AG09309 (cell line): ENCODE measurements around the gene KIF25.

Source experiments
- DNase-seq: peaks from one replicate; pipeline ENCODE4 v3.0.0-alpha.2; 2010; ENCODE audit warnings: low read depth
- H3K4me3 ChIP-seq: 2 replicates; pipeline ENCODE4 v1.5.1; 2011; ENCODE audit warnings: mild to moderate bottlenecking, low read depth, low read length, moderate library complexity; ENCODE audit not compliant: control insufficient read depth
- CTCF ChIP-seq: IDR thresholded peaks from 2 replicates; pipeline ENCODE4 v1.5.1; 2011; ENCODE audit warnings: mild to moderate bottlenecking, low read depth, low read length, inconsistent platforms; ENCODE audit not compliant: insufficient read depth, control insufficient read depth; ENCODE audit errors: missing control alignments

KIF25 gene

DNA sequence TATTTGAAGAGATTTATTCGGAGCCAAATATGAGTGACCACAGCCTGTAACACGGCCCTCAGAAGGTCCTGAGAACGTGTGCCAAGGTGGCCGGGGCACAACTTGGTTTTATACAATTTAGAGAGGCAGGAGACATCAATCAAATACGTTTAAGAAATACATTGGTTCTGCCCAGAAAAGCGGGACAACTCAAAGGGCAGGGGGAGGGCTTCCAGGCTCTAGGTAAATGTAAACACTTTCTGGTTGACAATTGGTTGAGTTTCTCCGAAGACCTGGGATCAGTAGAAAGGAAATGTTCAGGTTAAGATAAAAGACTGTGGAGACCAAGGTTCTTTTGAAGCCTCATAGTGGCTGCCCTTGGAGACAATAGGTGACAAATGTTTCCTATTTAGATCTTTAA is 18.9 kb upstream of the KIF25 start:
- no peak overlapping the region for H3K4me3 ChIP-seq

DNA sequence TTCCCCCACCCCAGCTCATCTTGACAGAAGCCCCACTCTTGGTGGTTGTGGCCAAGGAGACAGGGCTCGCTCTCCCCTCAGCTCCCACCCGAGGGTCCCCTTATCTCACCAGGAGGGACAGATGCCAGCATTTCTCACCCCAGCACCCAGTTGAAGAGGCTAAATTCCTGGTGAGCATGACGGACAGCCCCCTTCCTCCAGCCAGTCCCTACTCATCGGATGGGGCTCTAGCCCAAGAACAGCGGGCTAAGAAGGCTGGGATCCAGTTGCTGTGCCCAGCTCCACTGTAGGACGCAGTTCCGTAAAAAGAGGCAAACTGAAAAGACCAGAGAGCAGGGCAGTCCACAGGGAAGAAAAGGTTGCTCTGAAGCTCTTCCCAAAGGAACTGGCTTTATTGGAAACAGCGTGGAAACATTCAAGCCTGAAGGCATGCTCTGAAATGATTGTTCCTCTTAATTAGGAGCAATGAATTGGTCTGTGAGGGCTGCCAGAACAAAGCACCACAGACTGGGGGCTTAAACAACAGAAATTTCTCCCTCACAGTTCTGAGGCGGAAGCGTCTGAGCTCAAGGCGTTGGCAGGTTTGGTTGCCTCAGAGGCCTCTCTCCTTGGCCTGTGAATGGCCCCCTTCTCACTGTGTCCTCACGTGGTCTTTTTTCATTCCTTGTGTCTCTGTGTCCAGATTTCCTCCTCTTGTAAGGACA is 17.9 kb upstream of the KIF25 start:
- no peak overlapping the region for H3K4me3 ChIP-seq
- DNase-seq: no peak
- no peak for TF ChIP-seq CTCF

More for the DNA sequence above, 18.9 kb upstream of the KIF25 start:
- DNase-seq: no peak
- no peak for TF ChIP-seq CTCF

DNA sequence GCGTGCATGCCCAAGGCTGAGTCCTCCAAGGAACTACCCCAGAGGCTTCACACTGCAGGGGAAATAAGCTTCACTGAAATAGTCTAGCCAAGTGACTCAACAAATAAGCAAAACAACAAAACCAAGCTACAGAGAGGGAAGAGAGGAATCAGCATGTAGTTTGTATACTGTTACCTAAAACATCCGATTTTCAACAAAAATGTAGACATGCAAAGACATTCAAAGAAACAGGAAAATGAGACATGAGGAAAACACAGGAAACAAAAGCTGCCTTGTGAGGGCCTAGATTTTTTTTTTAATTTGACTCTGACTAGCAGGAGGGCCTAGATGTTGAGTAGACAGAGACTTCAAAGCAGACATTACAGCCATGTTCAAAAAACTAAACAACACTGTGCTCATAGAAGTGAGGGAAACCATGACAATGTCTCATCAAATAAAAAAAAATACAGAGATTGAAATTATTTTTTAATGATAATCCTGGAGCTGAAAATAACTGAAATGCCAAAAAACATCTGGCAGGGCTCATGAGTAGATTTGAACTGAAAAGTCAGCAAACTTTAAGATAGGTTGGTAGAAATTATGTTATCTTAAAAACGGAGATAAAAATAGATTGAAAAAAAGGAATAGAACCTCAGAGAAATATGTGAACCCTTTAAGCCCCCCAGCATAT is 16.4 kb upstream of the KIF25 start:
- no peak for TF ChIP-seq CTCF
- DNase-seq: no peak

GRCh38 chr6:167981916-167982462 is 15.5 kb upstream of the KIF25 start:
- H3K4me3 ChIP-seq: no peak overlapping the region
- DNase-seq: no peak
- no peak for TF ChIP-seq CTCF

More for the DNA sequence above, 16.4 kb upstream of the KIF25 start:
- no peak overlapping the region for H3K4me3 ChIP-seq

GRCh38 chr6:167984144-167984719 is 13.2 kb upstream of the KIF25 start:
- no peak for TF ChIP-seq CTCF
- DNase-seq: no peak
- no peak overlapping the region for H3K4me3 ChIP-seq

DNA sequence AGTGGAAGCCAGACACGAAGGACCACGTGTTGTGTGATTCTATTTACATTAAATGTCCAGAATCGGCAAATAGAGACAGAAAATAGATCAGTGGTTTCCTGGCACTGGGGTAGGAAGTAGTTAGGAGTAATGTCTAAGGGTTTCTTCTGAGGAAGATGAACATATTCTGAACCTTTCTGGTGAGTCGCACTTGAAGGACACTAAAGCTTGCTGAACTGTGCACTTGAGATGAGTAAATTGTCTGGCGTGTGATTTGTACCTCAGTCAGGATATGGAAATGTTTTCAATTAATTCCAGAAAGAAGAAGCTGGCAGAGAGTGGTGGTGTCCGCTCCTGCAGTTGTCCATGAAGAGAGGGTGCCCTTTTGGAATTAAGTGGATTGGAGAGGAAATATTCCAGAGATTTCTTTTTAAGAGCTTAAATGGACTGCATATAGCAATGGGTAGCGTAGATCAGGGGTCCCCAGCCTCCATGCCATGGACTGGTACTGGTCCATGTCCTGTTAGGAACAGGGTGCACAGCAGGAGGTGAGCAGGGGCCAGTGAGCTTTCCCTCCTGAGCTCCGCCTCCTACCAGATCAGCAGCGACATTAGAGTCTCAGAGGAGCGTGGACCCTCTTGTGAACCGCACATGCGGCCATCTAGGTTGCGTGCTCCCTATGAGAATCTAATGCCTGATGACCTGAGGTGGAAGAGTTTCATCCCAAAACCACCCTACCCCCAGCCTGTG is 12.4 kb upstream of the KIF25 start:
- no peak overlapping the region for H3K4me3 ChIP-seq
- TF ChIP-seq CTCF: no peak
- no peak for DNase-seq
